Heart left ventricle (tissue), 13 donors: ENCODE measurements around the gene ANKH.

Source experiments
- POLR2A ChIP-seq, 2 donors: fragments of 450-650 bp; IDR thresholded peaks; one replicate each; pipeline ENCODE4 v1.6.1; 2017; ENCODE audit warnings: antibody characterized with exemption in 2 of 2, mild to moderate bottlenecking in 2 of 2, moderate library complexity in 2 of 2
- TF ChIP-seq, protein P1 (sequence below), 12 donors: fragments of 200-600 bp; sonication (generic) in 4 of 12; IDR thresholded peaks; one replicate each; pipeline versions ENCODE4 v1.5.0 to v1.8.0; 2018 to 2022; ENCODE audit warnings: antibody characterized with exemption in 12 of 12, mild to moderate bottlenecking in 5 of 12
- donor health status: ischemic (EF 13 %, LVEDD 7.1; RV severe dilation, severe dysfunction).
- donor health status: DM: no; HTN: yes; CAD: no.
- donor health status: DM: no; HTN: no; CAD: no.
- donor health status: ischemic (EF 25% LVEDD 6.9; RV normal size, moderate dysfunction).
- donor health status: ischemic (EF 25% LVEDD 5.7; RV mildly dilated, moderate dysfunction).
- donor health status: ischemic (EF 35%, LVEDD 5.7; RV mildly dilated, moderate dysfunction).
- donor health status: nonischemic (EF 11% LVEDD 7.7; RV severe dilation, severe dysfunction).
- donor health status: DM: yes; HTN: yes; CAD: no.
- donor health status: PGD.
- donor health status: ischemic (EF 29% LVEDD 5.4; RV normal size, mild dysfunction).
- donor health status: nonischemic (EF 23%, LVEDD 6.1; RV moderate dilation, normal function).

DNA sequence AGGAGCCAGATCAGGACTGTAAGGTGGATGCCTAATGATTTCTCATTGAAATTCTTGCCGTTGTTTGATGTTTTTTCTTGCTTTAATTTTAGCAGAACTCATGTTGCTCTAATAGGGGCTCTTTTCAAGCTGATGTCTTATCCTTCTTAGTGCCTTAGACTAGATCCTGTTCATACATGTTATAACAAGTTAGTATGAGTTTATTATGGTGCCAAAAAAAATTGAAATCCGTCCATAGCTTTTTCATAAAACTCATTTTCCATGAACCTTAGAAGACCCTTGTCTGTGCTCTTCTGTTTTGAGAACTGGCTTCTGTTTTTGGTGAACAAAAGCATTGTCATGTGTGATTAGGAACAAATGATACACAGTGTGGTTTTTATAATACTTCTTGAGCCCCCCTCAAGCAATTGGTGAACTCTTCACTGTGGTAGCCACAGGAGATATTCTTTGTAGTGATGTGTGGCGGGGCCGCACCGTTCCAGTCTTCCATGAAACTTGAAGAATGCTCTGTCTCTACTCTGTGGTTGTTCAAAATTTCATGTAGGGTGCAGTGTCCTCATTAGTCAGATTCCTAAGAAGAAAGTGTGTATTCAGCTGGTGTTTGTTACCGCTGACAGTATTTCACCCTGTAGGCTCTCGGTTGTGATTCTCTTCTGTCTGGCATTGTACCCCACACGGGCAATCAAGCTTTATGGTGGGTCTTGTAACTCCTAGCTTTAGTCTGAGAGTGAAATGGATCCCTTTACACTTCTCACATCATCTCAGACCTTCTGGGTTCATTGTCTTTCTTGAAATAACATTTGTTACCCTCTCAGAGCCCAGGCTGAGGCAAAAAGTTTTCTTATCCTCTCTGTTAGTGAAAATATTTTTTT lies 196.4 kb downstream of the ANKH start:
- TF ChIP-seq, protein P1, sequence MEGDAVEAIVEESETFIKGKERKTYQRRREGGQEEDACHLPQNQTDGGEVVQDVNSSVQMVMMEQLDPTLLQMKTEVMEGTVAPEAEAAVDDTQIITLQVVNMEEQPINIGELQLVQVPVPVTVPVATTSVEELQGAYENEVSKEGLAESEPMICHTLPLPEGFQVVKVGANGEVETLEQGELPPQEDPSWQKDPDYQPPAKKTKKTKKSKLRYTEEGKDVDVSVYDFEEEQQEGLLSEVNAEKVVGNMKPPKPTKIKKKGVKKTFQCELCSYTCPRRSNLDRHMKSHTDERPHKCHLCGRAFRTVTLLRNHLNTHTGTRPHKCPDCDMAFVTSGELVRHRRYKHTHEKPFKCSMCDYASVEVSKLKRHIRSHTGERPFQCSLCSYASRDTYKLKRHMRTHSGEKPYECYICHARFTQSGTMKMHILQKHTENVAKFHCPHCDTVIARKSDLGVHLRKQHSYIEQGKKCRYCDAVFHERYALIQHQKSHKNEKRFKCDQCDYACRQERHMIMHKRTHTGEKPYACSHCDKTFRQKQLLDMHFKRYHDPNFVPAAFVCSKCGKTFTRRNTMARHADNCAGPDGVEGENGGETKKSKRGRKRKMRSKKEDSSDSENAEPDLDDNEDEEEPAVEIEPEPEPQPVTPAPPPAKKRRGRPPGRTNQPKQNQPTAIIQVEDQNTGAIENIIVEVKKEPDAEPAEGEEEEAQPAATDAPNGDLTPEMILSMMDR (IDR thresholded peaks at IDR 0.05) = no peak
- no peak for TF ChIP-seq POLR2A (IDR thresholded peaks at IDR 0.05)
